Keratinocyte (primary cell): ENCODE results near the gene TTLL13.

ENCODE experiments used
- CTCF ChIP-seq, 3 experiments: IDR thresholded peaks in 1 of 3; conservative IDR thresholded peaks in 1 of 3; optimal IDR thresholded peaks in 1 of 3; 2 replicates in 2 of 3; 3 replicates in 1 of 3; pipeline versions ENCODE3 to v1.5.1; 2011; ENCODE audit warnings: low read length in 3 of 3, mild to moderate bottlenecking in 3 of 3, moderate library complexity in 2 of 3, control low read depth in 1 of 3, inconsistent platforms in 1 of 3; ENCODE audit not compliant: insufficient read depth in 2 of 3; ENCODE audit errors: extremely low read depth in 1 of 3
- EZH2 ChIP-seq: IDR thresholded peaks from one replicate; pipeline ENCODE4 v1.6.1; 2012; ENCODE audit warnings: inconsistent platforms, mild to moderate bottlenecking, low read length, moderate library complexity

- TF ChIP-seq CTCF (optimal IDR thresholded peaks at IDR 0.05 in 1 of 3, IDR thresholded peaks at IDR 0.05 in 1 of 3, conservative IDR thresholded peaks at IDR 0.05 in 1 of 3; ENCODE audit: extremely low read depth in 1 of 3, insufficient read depth in 2 of 3, low read length in 3 of 3) (no peak), EZH2 (no peak)
Measured at GRCh38 chr15:90211009-90211408, 38.3 kb upstream of the TTLL13 start.
